NCI-H446 treated with DMSO at 0.1 percent for 48 hours (cell line): ENCODE data around the gene RPTOR.

ENCODE experiments used
- DNase-seq: peaks from one replicate; lab custom pipeline; 2025; lab: John Stamatoyannopoulos, UW

Gene RPTOR

DNA sequence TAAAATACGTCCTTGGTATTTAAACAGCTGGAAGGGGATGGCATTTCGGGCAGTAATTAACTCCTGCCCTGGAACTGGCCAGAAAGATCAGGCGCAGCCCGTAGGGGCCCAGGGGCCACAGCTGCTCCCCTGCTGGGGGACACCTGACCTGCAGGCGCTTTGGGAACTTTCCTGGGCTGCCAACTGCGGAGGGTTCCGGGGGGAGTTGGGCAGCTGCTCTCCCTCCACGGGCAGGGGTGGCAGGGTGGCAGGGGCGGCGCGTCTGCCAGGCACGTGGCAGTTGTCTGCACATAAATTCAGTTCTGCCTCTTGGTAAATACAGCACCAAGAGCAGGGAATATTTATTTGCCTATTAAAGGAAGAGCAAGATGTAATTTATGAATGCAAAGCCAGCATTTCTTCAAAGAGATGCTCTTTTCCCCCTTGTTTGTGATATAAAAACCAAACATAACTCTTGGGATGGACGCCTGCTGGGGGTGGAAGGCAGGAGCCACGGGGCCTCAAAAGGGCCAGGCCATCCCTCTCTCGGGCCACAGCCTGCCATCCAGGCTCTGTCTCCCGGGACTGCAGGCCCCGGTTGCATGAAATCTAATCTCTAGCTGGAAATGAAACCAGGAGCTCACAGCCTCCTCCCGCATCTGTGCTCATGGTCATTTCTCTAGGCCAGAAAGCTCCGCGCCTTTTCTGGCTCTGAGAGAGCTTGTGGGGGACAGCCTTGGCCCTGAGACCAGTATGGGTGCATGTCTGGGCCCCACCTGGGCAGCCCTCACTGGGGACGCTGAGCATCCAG is 417.1 kb downstream of the RPTOR start:
- no peak for DNase-seq

DNA sequence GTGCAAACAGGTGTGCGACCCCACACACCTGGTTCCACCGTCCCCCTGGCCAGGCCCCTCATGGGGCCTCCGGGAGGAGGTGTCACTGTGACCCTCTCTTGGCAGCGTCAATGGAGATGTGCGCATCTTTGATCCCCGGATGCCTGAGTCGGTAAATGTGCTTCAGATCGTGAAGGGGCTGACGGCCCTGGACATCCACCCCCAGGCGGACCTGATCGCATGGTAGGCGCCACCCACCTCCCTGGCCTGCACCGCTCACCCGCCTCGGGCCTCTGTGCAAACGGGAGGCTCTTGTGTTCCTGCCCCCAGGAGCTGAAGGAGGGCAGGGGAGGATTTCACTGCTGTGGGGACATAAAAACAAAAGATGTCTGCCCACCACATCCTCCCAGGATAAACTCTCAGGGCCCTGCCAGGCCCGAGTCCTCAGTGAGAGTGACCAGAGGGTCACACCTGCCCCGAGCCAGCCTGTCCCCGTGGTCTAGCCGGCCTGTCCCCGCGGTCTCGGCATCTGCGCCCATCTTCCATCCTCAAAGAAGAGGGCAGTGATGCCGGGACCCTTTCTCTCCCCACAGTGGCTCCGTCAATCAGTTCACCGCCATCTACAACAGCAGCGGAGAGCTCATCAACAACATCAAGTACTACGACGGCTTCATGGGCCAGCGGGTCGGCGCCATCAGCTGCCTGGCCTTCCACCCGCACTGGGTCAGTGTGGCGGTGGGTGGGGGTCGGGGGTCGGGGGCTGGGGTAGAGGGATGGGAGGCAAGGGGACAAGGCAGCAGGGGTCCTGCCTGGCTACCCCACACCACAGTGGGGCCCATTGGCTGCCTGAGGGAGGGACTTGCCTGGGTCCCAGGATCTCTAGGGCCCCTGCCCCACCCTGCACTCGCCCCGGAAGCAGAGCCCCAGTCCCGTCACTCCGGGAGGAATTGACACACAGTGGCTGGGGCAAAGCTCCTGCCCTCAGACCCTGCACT is 418.0 kb downstream of the RPTOR start:
- DNase-seq: no peak

DNA sequence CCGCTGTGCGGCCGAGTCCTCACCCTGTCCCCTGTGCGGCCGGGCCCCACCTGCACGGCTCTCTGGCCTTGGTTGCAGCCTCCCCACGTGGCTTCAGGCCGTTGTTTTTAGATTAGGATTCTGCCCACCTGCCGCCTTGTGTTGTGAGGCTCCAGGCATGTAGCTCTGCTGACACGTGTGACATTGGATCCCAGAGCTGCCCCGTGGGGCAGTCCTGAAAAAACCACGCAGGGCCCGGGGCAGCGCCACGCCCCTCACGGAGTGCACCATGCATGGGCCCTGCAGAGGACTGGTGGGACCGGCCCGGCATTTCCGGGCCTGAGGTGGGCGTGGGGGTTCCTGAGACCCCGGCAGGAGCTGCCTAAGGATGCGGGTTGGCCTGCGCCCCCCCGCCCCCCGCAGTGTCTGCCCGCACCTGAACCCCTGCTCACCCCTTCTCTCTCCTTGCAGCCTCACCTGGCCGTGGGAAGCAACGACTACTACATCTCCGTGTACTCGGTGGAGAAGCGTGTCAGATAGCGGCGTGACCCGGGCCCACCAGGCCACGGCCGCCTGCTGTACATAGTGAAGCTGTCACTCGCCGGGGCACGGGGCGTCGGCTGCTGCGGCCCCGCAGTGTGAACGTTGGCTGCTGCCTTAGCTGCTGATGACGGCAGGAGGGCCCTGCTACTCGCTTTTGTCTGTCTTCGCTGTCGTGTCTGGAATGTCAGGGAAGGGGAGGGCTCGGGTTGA is 419.3 kb downstream of the RPTOR start:
- DNase-seq: no peak

DNA sequence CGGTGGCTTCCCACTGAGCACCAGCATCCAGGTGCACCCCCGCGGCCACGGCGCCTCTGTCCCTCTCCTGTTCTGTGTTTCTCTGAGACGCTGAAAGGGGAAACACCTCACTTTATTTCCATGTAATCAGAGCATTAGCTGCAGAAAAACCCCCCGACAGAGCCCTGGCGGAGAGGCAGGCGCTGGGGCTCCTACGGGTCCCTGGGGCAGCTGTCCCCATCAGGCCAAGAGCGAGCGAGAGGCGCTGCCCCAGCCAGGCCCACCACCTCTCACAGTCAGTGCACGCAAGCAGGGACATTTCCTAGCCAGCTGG is 419.9 kb downstream of the RPTOR start:
- DNase-seq: no peak

DNA sequence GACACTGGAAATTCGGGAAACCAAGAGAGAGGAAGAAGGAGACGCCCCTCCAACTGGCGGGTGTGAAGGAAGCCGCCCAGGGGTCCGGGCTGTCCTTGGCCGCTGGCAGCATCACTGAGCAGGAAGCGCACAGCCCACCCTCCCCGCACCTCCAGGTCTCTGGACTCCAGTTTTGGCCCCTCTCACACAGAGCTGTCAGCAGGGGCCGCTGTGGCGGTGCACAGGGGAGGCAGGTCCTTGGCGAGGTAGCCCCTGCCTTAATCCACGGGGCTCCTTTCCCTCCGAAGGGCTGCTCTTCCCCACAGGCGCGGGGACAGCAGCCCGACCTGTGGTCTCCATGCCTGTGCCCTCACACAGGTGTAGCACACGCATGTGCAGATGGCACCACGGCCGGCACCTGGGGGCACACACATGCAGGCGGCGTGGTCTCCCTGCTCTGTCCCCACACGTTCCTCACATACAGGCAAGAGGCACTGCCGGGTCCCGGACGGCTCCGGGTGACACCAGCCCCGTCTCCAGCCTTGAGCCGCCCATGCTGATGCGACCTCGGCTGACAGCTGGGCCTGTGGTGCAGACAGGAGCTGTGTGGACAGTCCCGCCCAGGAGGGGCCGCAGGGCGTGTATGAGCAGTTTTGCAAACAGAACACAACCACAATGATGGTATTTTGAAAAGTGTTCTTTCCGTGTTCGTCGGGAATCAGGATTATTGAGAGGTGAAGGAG is 420.4 kb downstream of the RPTOR start:
- no peak for DNase-seq

DNA sequence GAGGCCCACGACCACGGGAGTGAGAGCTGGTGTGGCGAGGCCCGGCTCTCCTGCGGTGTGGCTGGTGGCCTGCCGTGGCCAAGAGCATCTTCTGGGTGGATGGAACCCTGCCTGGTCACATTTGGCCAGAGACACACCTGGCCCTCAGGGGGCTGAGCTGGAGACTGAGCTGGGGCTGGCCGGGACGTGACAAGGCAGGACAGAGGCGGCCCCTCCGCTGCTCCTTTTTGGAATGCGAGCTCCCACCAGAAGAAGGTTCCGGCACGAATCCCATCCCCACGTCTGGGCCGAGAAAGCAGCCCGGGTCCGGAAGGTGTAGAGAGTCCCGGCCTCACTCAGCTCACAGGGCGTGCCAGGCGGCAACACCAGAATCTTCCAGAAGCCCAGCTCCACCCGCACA is 421.0 kb downstream of the RPTOR start:
- no peak for DNase-seq

DNA sequence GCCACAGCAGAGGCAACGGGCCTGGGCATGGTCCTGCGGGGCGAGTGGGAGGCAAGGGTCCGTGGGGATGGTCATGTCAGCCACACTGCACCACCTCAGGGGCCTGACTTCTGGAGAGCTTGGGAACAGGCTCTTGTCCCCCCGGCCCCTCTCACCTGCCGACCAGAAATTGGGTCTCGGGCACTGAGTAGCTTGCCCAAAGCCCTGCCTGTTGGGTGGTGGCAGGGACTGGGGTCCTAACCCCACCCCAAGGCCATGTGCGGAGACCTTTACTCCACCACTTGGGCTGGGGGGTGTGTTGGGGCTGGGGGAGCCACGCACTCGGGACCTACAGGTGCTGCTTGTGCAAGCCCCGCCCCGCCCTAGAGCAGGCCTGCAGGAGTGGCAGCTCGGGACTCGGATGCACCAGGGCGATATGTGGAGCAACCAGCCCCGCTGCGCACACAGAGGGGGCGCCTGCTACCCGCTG is 422.8 kb downstream of the RPTOR start:
- no peak for DNase-seq

DNA sequence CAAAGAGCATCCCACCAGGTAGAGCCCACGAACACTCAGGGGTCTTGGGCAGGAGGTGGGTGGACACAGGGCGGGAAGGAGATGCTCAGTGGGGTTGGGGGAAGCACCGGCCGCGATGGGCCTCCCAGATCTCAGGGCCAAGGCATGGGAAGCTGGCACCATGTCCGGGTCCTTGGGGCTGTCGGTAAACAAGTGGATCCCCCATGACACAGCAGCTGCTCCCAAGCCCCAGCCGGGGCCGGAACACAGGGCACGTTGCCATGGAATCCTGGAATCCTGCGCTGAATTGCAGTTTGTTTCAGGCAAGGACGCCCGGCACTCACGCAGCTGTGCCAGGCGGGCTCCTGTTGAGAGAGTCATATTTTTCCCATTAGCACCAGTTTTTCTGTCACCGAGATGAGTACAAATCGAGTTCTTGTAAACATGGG is 424.0 kb downstream of the RPTOR start:
- peak; percentile 97 for DNase-seq

DNA sequence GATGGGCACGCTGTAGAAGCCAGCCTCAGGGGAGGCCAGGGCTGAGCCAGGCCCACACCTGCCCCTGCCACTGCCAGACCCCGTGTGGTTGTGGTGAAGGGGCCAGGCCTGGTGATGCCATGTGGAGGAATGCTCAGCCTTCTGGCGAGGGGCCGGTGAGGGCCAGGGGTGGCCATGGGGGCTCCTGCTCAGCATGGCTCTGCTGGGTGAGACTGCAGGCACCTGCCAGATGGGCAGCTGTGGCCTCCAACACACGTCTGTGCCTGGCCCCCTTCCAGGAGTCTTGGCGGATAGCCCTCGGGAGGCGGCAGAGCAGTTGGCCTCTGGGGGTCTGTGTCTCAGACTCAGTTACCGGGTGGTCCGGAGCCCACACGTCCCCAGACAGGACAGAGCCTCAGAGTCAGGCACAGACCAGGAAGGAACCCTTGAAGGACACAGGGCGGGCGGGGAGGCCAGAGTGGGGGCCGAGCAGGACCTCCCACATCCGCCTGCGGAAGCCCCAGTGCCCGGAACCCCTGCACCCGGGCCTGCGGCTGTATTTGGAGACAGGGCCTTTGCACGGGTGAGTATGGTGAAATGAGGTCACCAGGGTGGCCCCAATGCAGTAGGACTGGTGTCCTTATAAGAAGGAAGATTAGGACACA is 424.5 kb downstream of the RPTOR start:
- DNase-seq: no peak

DNA sequence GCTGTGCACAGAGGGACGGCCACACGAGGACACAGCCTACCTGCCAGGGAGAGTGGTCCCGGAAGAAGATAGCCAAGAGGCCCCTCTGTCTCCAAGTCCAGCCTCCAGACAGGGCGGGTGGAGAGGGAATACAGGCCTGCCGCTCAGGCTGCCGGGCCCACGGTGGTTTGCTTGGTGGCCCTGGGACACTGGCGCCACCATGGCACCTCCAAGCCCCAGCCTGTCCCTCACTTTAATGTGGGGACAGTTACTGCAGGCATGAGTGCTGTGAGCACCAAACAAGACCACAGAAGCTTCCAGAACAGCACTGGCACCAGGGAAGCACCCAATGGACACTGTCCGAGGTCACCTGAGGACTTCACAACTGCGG is 425.0 kb downstream of the RPTOR start:
- DNase-seq: no peak

DNA sequence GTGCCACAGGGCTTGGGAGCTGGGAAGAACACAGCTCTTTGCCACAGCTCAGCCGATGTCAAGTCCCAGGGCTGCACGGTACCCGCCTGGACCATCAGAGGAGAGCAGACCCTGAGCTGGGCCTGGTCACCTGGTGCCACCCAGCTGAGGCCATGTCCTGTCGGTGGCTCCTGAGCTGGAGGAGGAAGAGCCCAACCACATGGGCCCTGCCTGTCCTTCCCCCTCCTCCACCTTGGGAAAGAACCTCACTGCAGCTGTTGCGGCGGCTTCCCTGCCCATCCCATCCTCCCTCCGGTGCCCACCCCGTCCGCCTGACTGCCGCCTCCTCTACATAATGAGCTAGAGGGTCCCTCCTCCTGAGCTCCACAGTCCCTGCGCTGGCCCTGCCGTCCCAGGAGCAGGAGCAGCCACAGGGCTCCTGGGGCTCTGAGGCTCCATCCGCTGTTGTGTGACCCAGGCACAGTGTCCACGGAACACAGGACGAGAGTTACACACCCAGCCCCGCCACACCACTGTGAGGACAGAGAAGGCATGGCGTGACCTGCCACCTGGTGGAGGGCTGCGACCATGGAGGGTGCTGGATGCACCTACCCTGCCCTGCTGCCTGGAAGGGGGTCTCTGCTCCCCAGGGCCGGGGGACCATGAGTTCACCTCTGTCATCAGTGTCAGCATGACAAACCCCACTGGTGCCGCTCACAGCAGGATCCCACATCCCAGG is 425.6 kb downstream of the RPTOR start:
- no peak for DNase-seq

DNA sequence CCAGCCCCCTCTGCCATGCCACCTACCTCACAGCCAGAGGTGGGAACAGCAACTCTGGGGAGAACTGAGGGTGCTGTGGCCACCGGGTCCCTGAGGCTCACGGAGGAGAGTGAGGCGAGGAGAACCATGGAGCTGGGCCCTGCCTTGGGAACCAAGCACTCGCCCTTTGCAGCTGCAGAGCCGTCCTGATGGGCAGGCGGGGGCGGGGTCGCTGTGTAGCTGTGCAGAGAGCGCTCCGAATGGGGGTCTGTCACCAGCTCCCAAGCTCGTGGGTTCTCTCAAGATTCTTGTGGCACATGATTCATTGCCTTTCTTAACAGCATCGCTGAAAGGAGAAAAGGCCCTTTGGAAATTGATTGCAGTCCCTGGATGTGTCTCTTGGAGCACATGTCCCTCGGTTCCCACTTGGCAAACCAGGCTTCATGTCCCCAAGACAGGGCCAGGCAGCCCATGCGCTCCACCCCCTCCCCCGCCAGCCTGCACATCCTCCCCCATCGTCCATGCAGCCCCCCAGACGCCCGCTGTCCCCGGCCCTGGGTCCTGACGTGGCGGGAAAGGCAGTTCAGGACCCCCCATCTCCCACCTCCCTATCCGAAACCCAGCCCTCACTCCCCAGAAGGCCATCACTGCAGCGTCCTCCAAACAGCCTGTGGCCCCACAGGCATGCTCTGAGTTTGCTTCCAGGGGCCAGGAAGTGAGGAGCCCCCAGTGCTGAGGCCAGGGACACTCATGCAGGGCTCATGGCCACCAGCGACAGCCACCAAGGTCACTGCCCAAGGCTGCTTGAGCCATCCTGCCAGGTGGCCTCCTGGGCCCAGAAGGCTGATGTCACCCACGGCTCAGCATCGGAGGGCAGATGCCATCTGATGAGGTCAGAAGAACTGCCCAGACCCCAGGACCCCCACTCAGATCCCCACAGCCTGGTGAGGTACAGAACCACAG is 426.4 kb downstream of the RPTOR start:
- DNase-seq: no peak

DNA sequence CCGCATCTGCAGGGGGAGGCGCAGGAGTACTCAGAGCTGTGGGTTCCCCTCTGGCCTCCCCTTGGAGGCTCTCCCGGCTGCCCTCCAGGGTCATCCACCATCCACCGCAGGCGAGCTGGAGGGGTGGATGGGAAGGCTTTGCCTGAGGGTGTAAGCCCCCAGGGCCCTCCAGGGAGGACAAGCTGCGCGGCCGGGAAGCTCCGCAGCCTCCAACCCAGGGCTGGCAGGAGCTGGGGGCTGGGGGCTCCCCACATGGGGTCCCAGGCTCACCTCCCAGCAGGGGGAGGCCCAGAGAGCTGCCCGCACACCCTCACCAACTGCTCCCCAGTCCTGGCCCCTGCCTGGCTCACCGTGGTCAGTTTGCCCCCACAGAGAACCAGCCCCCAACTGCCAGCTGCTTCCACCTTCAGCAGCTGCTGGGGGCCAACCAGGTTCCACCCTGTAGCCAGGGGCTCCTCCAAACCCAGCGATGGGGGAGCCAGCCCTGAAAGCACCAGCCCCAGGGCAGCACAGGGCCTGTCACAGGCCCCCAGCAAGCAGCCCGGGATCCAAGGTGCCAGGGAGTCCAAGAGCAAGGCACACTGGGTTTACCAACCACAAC is 427.2 kb downstream of the RPTOR start:
- no peak for DNase-seq

DNA sequence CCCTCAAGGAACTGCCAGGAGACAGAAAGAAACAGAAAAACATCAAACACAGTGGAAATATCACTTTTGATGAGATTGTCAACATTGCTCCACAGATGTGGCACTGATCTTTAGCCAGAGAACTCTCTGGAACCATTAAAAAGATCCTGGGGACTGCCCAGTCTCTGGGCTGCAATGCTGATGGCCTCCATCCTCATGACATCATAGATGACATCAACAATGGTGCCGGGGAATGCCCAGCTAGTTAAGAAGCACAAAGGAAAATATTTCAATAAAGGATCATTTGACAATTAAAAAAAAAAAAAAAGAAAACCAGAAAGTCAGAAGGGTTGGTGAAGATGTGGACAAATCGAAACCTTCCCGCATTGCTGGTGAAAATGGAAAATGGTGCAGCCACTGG is 432.1 kb downstream of the RPTOR start:
- DNase-seq: no peak

DNA sequence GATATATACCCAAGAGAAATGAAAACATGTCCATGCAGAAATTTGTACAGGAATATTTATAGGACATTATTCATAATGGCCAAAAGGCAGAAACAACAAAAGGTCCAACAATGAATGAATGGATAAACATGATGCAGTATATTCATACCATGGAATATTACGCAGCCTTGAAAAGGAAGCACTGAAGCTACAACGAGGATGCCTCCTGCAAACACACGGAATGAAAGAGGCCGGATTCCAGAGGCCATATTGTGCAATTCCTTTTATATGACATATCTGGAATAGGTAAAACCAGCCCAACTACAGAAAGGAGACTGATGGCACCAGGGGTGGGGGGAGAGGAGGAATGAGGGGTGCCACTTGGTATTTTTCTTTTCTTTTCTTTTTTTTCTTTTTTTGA is 432.5 kb downstream of the RPTOR start:
- no peak for DNase-seq

DNA sequence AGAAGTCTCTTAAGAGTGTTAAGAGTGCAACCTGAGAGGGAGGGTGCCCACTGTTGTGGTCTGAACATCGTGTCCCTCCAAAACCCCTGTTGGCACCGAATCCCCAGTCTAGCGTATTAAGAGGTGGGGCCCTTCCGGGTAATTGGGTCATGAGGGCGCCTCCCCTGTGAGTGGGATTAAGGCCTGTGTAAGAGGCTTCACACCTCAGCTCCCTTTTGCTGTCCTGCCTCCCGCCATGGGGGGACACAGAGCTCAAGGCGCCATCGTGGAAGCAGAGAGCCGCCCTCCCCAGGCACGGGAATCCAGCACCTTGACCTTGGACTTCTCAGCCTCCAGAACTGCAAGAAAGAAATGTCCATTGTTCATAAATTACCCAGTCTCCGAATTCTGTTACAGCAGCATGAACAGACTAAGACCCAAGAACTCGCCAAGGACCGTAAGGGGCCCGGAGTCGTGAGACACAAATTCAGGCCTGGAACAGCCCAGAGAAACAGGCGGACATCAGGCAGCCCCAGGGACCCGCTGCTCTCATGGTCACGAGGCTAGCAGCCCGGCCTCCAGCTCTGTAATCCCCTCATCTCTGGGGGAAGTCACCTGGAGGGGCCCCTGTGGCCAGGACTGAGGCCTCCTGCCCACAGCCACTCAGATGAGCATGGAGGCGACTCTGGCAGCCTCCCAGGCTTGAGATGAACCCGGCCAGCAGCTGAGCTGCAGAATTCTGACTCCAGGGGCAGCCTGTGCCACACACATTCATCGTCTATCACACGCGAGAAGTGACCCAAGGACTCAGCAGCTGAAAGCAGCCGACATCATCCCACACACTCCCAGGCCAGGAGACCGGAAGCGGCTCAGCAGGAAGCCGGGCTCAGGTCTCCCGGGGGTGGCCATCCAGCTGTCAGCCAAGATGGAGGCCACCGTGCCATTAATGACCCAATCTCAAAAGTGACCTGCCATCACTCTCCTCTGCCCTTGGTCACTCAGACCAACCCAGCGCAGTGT is 434.2 kb downstream of the RPTOR start:
- DNase-seq: no peak

DNA sequence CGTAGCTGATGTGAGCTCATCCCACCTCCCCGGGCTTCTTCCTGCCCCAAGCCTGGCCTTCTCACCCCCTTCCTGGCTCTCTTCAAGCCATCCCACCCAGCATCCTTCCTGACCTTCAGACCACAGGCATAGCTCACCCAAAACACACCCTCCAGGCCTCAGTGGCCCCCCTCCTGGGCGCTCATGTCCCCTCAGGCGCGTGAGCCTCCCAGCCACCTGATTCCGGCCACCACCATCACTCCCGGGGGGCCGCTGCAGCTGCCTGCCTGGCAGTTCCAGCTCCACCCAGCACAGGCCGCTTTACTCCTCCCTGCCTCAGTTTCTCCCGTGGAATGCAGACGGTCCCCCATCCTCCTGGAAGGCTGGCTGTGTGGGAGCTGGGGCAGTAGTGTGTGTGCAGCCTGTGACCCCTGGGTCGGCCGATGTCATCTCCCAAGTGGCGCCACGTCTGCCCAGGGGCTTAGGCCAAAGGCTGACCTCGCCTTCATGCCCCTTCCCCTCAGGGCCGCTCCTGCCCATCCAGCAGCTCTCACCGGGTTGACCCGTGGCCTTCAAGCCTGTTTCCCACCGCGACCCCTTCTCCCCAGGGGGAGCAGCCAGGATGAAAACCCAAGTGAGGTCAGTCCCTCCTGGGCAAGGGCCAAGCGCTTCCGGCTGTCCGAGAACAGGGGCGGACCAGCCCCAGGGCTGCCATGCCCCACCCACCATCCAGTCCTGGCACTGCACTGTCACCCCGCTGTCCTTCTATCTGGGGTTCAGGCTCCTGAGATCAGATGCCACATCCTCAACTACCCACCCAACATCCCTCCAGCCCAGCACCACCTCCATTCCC is 435.1 kb downstream of the RPTOR start:
- DNase-seq: no peak
